Stomach (tissue), 4 donors: ENCODE measurements around the gene ZNF282.

ENCODE experiments used
- POLR2A ChIP-seq, 4 donors: fragments of 450-650 bp; IDR thresholded peaks; one replicate each; pipeline ENCODE4 v1.6.1; 2016; ENCODE audit warnings: antibody characterized with exemption in 4 of 4, control low read depth in 2 of 4, mild to moderate bottlenecking in 1 of 4, moderate library complexity in 1 of 4
- POLR2AphosphoS5 ChIP-seq, 3 donors: sonication (generic); formaldehyde crosslinking; IDR thresholded peaks; one replicate each; pipeline ENCODE4 v1.6.1; 2016; ENCODE audit warnings: antibody characterized with exemption in 3 of 3
- TF ChIP-seq, protein P1 (sequence below), 7 experiments: fragments of 450-650 bp in 4 of 7; fragments of 200-600 bp in 3 of 7; sonication (generic) in 3 of 7; IDR thresholded peaks; one replicate each; pipeline ENCODE4 v1.5.1; 2016 to 2019; ENCODE audit warnings: antibody characterized with exemption in 7 of 7, control low read depth in 2 of 7, mild to moderate bottlenecking in 1 of 7

DNA sequence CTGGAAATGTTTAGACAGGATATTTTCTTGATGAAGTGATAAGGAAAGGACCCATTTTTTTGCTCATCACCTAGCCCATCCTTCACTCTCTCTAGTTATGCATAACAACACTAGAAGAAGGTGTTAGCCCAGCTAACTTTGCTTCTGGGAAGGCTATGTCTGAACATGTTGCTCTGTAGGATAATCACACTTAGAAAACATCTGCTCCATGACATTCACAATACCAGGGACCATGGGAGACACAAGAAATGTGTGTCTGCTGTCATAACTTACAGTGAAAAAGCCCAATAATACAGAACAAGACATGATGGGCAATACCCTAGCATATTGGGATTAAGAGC, 13.9 kb upstream of the ZNF282 start:
- TF ChIP-seq, protein P1, sequence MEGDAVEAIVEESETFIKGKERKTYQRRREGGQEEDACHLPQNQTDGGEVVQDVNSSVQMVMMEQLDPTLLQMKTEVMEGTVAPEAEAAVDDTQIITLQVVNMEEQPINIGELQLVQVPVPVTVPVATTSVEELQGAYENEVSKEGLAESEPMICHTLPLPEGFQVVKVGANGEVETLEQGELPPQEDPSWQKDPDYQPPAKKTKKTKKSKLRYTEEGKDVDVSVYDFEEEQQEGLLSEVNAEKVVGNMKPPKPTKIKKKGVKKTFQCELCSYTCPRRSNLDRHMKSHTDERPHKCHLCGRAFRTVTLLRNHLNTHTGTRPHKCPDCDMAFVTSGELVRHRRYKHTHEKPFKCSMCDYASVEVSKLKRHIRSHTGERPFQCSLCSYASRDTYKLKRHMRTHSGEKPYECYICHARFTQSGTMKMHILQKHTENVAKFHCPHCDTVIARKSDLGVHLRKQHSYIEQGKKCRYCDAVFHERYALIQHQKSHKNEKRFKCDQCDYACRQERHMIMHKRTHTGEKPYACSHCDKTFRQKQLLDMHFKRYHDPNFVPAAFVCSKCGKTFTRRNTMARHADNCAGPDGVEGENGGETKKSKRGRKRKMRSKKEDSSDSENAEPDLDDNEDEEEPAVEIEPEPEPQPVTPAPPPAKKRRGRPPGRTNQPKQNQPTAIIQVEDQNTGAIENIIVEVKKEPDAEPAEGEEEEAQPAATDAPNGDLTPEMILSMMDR (IDR thresholded peaks at IDR 0.05): no peak
- TF ChIP-seq POLR2A (IDR thresholded peaks at IDR 0.05) (no peak), POLR2AphosphoS5 (IDR thresholded peaks at IDR 0.05) (no peak)
